Prostate gland (tissue), 2 donors: ENCODE data around the gene ADAMTSL1. TPM values are rescaled to one million over a fixed set of nuclear protein-coding genes. Genes with fewer than 3 reads are reported as not detected.

ENCODE experiments used
- DNase-seq: peaks from one replicate; pipeline ENCODE4 v3.0.0-alpha.2; 2019; ENCODE audit warnings: low spot score
- H3K27ac ChIP-seq, 2 donors: fragments of 200-600 bp; sonication (generic); 2 replicates each; pipeline ENCODE4 v1.5.1; 2017 to 2019
- H3K27me3 ChIP-seq: fragments of 200-600 bp; sonication (generic); replicated peaks from 2 replicates; pipeline ENCODE4 v1.5.1; 2019; ENCODE audit not compliant: insufficient read depth
- H3K36me3 ChIP-seq, 2 donors: fragments of 200-600 bp; sonication (generic); 1 replicate in 1 of 2; 2 replicates in 1 of 2; pipeline versions ENCODE4 v1.5.1 to v1.8.1; 2017 to 2019
- H3K4me1 ChIP-seq: fragments of 200-600 bp; sonication (generic); replicated peaks from 2 replicates; pipeline ENCODE4 v1.5.1; 2019
- H3K4me3 ChIP-seq, 2 donors: fragments of 200-600 bp; sonication (generic); 2 replicates each; pipeline ENCODE4 v1.5.1; 2017 to 2019
- H3K9me3 ChIP-seq: fragments of 200-600 bp; sonication (generic); 2 replicates; pipeline ENCODE4 v1.5.1; 2017
- POLR2A ChIP-seq: fragments of 450-650 bp; IDR thresholded peaks from one replicate; pipeline ENCODE4 v1.6.1; 2016; ENCODE audit warnings: antibody characterized with exemption, mild to moderate bottlenecking
- POLR2AphosphoS5 ChIP-seq: sonication (generic); formaldehyde crosslinking; IDR thresholded peaks from one replicate; pipeline ENCODE4 v1.6.1; 2017; ENCODE audit warnings: antibody characterized with exemption
- WGBS: methylation state at CpG from one replicate; pipeline ENCODE4 v1.1.5; 2018; 5-methylcytosine and 5-hydroxymethylcytosine counted together
- intact Hi-C: fragments of 100-400 bp; cut with DNase I; formaldehyde crosslinking; loops from one replicate; pipeline ENCODE4 v1.14.2; 2022
- total RNA-seq, 2 donors: library from RNA; depleted of rRNA; stranded (reverse); fragments of >200 nt; gene quantifications; one replicate each; pipeline ENCODE4 v1.1.0, GENCODE V29; 2016
- TF ChIP-seq, protein P1 (sequence below), 4 experiments: fragments of 200-600 bp in 2 of 4; fragments of 450-650 bp in 2 of 4; sonication (generic) in 2 of 4; IDR thresholded peaks; 1 replicate in 3 of 4; 2 replicates in 1 of 4; pipeline ENCODE4 v1.5.1; 2016 to 2019; ENCODE audit warnings: antibody characterized with exemption in 4 of 4, mild to moderate bottlenecking in 2 of 4, moderate library complexity in 2 of 4

The ADAMTSL1 gene
- total RNA-seq, 2 donors from 2014 or later, result 9.8 to 18.1 TPM

- Histone ChIP-seq H3K27me3 (no peaks in the 10 kb centered on the region), H3K27ac (no peak overlapping the region), H3K4me3 (no peak overlapping the region), H3K4me1 (no peaks in the 10 kb centered on the region), H3K9me3 (no peaks in the 10 kb centered on the region), H3K36me3 (no peaks in the 10 kb centered on the region)
- 93% methylated on average over 3 of the region's 3 CpGs for WGBS
- DNase-seq, result no peak
- intact Hi-C loops, result no loop called here
- TF ChIP-seq, protein P1, sequence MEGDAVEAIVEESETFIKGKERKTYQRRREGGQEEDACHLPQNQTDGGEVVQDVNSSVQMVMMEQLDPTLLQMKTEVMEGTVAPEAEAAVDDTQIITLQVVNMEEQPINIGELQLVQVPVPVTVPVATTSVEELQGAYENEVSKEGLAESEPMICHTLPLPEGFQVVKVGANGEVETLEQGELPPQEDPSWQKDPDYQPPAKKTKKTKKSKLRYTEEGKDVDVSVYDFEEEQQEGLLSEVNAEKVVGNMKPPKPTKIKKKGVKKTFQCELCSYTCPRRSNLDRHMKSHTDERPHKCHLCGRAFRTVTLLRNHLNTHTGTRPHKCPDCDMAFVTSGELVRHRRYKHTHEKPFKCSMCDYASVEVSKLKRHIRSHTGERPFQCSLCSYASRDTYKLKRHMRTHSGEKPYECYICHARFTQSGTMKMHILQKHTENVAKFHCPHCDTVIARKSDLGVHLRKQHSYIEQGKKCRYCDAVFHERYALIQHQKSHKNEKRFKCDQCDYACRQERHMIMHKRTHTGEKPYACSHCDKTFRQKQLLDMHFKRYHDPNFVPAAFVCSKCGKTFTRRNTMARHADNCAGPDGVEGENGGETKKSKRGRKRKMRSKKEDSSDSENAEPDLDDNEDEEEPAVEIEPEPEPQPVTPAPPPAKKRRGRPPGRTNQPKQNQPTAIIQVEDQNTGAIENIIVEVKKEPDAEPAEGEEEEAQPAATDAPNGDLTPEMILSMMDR (IDR thresholded peaks at IDR 0.05), result no peak
- TF ChIP-seq POLR2A (no peak), POLR2AphosphoS5 (no peak)
Observed at GRCh38 chr9:18544456-18544855, 70.5 kb downstream of the ADAMTSL1 start.

- TF ChIP-seq POLR2A (no peak), POLR2AphosphoS5 (no peak)
- TF ChIP-seq, protein P1 (IDR thresholded peaks at IDR 0.05), result no peak
- DNase-seq, result no peak
- Histone ChIP-seq H3K9me3 (no peaks in the 10 kb centered on the region), H3K27me3 (no peaks in the 10 kb centered on the region), H3K4me1 (no peaks in the 10 kb centered on the region), H3K36me3 (no peaks in the 10 kb centered on the region), H3K4me3 (no peak overlapping the region), H3K27ac (no peak overlapping the region)
- 52% methylated on average over 3 of the region's 3 CpGs for WGBS
- intact Hi-C loops, result no loop called here
Observed at GRCh38 chr9:18545636-18546360, 71.8 kb downstream of the ADAMTSL1 start.

- Histone ChIP-seq H3K9me3 (no peaks in the 10 kb centered on the region), H3K27ac (no peak overlapping the region), H3K27me3 (no peaks in the 10 kb centered on the region), H3K4me3 (no peak overlapping the region), H3K36me3 (no peaks in the 10 kb centered on the region), H3K4me1 (no peaks in the 10 kb centered on the region)
- TF ChIP-seq POLR2AphosphoS5 (no peak), POLR2A (no peak)
- TF ChIP-seq, protein P1 (IDR thresholded peaks at IDR 0.05), result no peak
- WGBS, result 100% methylated on average over 1 of the region's 1 CpG
- intact Hi-C loops, result no loop called here
- DNase-seq, result no peak
Observed at GRCh38 chr9:18548456-18548855, 74.5 kb downstream of the ADAMTSL1 start.

- H3K27ac ChIP-seq, result no peak overlapping the region
- no peaks in the 10 kb centered on the region for H3K27me3 ChIP-seq
- H3K9me3 ChIP-seq, result no peaks in the 10 kb centered on the region
- DNase-seq, result no peak
- 65% methylated on average over 3 of the region's 3 CpGs for whole genome bisulfite sequencing
- TF ChIP-seq POLR2A (no peak), POLR2AphosphoS5 (no peak)
- TF ChIP-seq, protein P1 (IDR thresholded peaks at IDR 0.05), result no peak
- H3K4me1 ChIP-seq, result no peaks in the 10 kb centered on the region
- no peak overlapping the region for H3K4me3 ChIP-seq
- intact Hi-C loops, result no loop called here
- no peaks in the 10 kb centered on the region for H3K36me3 ChIP-seq
Observed at GRCh38 chr9:18549772-18550171, 75.8 kb downstream of the ADAMTSL1 start.

- H3K4me1 ChIP-seq, result no peaks in the 10 kb centered on the region
- WGBS, result 87% methylated on average over 5 of the region's 5 CpGs
- no peak overlapping the region for H3K27ac ChIP-seq
- H3K9me3 ChIP-seq, result no peaks in the 10 kb centered on the region
- TF ChIP-seq POLR2A, result no peak
- TF ChIP-seq, protein P1 (IDR thresholded peaks at IDR 0.05), result no peak
- TF ChIP-seq POLR2AphosphoS5, result no peak
- H3K4me3 ChIP-seq, result no peak overlapping the region
- no peaks in the 10 kb centered on the region for H3K27me3 ChIP-seq
- H3K36me3 ChIP-seq, result no peaks in the 10 kb centered on the region
- intact Hi-C loops, result no loop called here
- no peak for DNase-seq
Observed at GRCh38 chr9:18550286-18550685, 76.3 kb downstream of the ADAMTSL1 start.
